HepG2 (cell line): ENCODE results near the gene HMGCS2. TPM values are rescaled to one million over a fixed set of nuclear protein-coding genes. Genes with fewer than 3 reads are reported as not detected.

Source experiments
- ARNT ChIP-seq: fragments of 450-650 bp; IDR thresholded peaks from 2 replicates; pipeline ENCODE4 v1.6.1; 2017
- CREM ChIP-seq, 2 experiments: sonication (generic) in 1 of 2; formaldehyde crosslinking in 1 of 2; IDR thresholded peaks; 2 replicates each; pipeline versions ENCODE4 v1.4.0 to v1.6.1; 2016 to 2020; ENCODE audit warnings: antibody characterized with exemption in 1 of 2, mild to moderate bottlenecking in 1 of 2, missing genetic modification reagents in 1 of 2
- KDM3A ChIP-seq: IDR thresholded peaks from 2 replicates; pipeline ENCODE4 v1.6.1; 2018; ENCODE audit warnings: low read depth, missing compliant biosample characterization
- MED8 ChIP-seq: sonication (generic); formaldehyde crosslinking; IDR thresholded peaks from 2 replicates; pipeline ENCODE4 v1.8.1; 2023; ENCODE audit warnings: mild to moderate bottlenecking, missing genetic modification reagents; ENCODE audit not compliant: insufficient replicate concordance
- NFATC3 ChIP-seq: sonication (generic); formaldehyde crosslinking; IDR thresholded peaks from 2 replicates; pipeline ENCODE4 v1.5.1; 2020; ENCODE audit warnings: mild to moderate bottlenecking, missing genetic modification reagents
- NR1H2 ChIP-seq: sonication (generic); formaldehyde crosslinking; IDR thresholded peaks from 2 replicates; pipeline ENCODE4 v1.8.1; 2022; ENCODE audit warnings: low read depth, missing genetic modification reagents, borderline replicate concordance
- NRL ChIP-seq: sonication (generic); formaldehyde crosslinking; IDR thresholded peaks from 2 replicates; pipeline ENCODE4 v1.5.0; 2020; ENCODE audit warnings: missing genetic modification reagents, mild to moderate bottlenecking, moderate library complexity, borderline replicate concordance
- RORA ChIP-seq: sonication (generic); formaldehyde crosslinking; IDR thresholded peaks from 2 replicates; pipeline ENCODE4 v1.5.0; 2020; ENCODE audit warnings: mild to moderate bottlenecking, missing genetic modification reagents, moderate library complexity
- TBX2 ChIP-seq: sonication (generic); formaldehyde crosslinking; IDR thresholded peaks from 2 replicates; pipeline ENCODE4 v1.5.0; 2020; ENCODE audit warnings: missing genetic modification reagents, mild to moderate bottlenecking, borderline replicate concordance
- TBX3 ChIP-seq: fragments of 450-650 bp; IDR thresholded peaks from 2 replicates; pipeline ENCODE4 v1.6.1; 2017; ENCODE audit warnings: antibody characterized with exemption, mild to moderate bottlenecking, inconsistent platforms, borderline replicate concordance
- ZNF101 ChIP-seq: sonication (generic); formaldehyde crosslinking; IDR thresholded peaks from 2 replicates; pipeline ENCODE4 v1.4.0; 2020; ENCODE audit warnings: mild to moderate bottlenecking, low read depth, missing genetic modification reagents, borderline replicate concordance
- ZNF12 ChIP-seq: sonication (generic); formaldehyde crosslinking; IDR thresholded peaks from 2 replicates; pipeline ENCODE4 v1.5.0; 2020; ENCODE audit warnings: missing genetic modification reagents
- ZNF251 ChIP-seq: sonication (generic); formaldehyde crosslinking; IDR thresholded peaks from 2 replicates; pipeline ENCODE4 v1.9.0; 2021; ENCODE audit warnings: mild to moderate bottlenecking, missing genetic modification reagents
- ZNF335 ChIP-seq: sonication (generic); formaldehyde crosslinking; IDR thresholded peaks from 2 replicates; pipeline ENCODE4 v1.4.0; 2020; ENCODE audit warnings: missing genetic modification reagents
- ZNF460 ChIP-seq: sonication (generic); formaldehyde crosslinking; IDR thresholded peaks from 2 replicates; pipeline ENCODE4 v1.5.1; 2020; ENCODE audit warnings: missing genetic modification reagents, mild to moderate bottlenecking, borderline replicate concordance
- ZNF567 ChIP-seq: sonication (generic); formaldehyde crosslinking; IDR thresholded peaks from 2 replicates; pipeline ENCODE4 v1.8.1; 2023; ENCODE audit warnings: mild to moderate bottlenecking, missing genetic modification reagents, borderline replicate concordance
- ZSCAN9 ChIP-seq: IDR thresholded peaks from 2 replicates; pipeline ENCODE4 v1.6.1; 2016; ENCODE audit warnings: borderline replicate concordance
- polyA plus RNA-seq, 8 experiments: library from polyadenylated mRNA; depleted of rRNA in 3 of 8; stranded (reverse) in 7 of 8; unstranded in 1 of 8; fragments of >200 nt; fragmentation: Illumina TruSeq in 4 of 8; extraction: Trizol in 4 of 8; gene quantifications; 2 replicates each; pipeline versions ENCODE4 v1.2.1 to v1.2.3, GENCODE V29; 2011 to 2016; ENCODE audit warnings: low read depth in 4 of 8, missing spikeins in 1 of 8, mixed read lengths in 1 of 8; ENCODE audit not compliant: insufficient read depth in 1 of 8
- total RNA-seq, 5 experiments: library from RNA; depleted of rRNA; stranded (reverse); fragments of >200 nt; fragmentation: Illumina TruSeq; extraction: Trizol; gene quantifications; 2 replicates each; pipeline ENCODE4 v1.2.3, GENCODE V29; 2016; ENCODE audit warnings: low read depth in 1 of 5
- TF ChIP-seq, protein P1 (sequence below), 2 experiments: sonication (generic) in 1 of 2; formaldehyde crosslinking in 1 of 2; IDR thresholded peaks; 2 replicates each; pipeline versions ENCODE4 v1.6.1 to v1.9.0; 2014 to 2022; ENCODE audit warnings: antibody characterized with exemption in 1 of 2, borderline replicate concordance in 1 of 2, inconsistent platforms in 1 of 2, low read depth in 1 of 2, missing genetic modification reagents in 1 of 2
- TF ChIP-seq, protein P2 (sequence below): sonication (generic); formaldehyde crosslinking; IDR thresholded peaks from 2 replicates; pipeline ENCODE4 v1.4.0; 2020; ENCODE audit warnings: mild to moderate bottlenecking, missing genetic modification reagents

Gene HMGCS2
- total and polyA plus RNA-seq, 2 of the 13 experiments (the other 11 are each of a cell fraction or from before 2014, with no cell fraction given): 0.44 to 1.5 TPM

DNA sequence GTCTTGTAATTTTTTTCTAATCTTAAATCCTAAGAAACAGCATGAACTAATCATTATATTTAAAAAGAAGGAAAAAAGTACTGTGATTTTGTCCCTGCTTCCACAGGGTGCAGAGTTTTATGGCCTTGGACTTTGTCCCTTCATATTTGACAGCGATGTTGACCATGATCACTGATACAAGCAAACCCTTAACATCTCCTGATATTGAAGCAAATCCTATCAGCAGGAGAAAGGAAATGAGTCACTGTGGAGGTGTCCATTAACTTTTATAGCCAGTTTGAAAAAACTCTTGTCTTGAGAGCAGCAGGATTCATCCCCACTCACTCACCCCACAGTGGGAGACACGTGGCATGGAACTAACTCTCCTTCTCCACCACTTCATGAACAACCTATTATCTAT lies 47.7 kb upstream of the HMGCS2 start (continued):
- no peak for TF ChIP-seq NR1H2
- TF ChIP-seq, protein P1, sequence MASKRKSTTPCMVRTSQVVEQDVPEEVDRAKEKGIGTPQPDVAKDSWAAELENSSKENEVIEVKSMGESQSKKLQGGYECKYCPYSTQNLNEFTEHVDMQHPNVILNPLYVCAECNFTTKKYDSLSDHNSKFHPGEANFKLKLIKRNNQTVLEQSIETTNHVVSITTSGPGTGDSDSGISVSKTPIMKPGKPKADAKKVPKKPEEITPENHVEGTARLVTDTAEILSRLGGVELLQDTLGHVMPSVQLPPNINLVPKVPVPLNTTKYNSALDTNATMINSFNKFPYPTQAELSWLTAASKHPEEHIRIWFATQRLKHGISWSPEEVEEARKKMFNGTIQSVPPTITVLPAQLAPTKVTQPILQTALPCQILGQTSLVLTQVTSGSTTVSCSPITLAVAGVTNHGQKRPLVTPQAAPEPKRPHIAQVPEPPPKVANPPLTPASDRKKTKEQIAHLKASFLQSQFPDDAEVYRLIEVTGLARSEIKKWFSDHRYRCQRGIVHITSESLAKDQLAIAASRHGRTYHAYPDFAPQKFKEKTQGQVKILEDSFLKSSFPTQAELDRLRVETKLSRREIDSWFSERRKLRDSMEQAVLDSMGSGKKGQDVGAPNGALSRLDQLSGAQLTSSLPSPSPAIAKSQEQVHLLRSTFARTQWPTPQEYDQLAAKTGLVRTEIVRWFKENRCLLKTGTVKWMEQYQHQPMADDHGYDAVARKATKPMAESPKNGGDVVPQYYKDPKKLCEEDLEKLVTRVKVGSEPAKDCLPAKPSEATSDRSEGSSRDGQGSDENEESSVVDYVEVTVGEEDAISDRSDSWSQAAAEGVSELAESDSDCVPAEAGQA (IDR thresholded peaks at IDR 0.05; ENCODE audit: low read depth): no peak
- TF ChIP-seq, protein P1 (CRISPR knock-in tag; IDR thresholded peaks at IDR 0.05; ENCODE audit: borderline replicate concordance): no peak
- no peak for TF ChIP-seq ZSCAN9 (CRISPR knock-in tag)
- TF ChIP-seq NFATC3 (CRISPR knock-in tag): no peak
- no peak for TF ChIP-seq TBX2
- TF ChIP-seq NRL: no peak
- TF ChIP-seq ZNF567 (CRISPR knock-in tag): no peak
- peak; percentile 63 for TF ChIP-seq CREM (IDR thresholded peaks at IDR 0.05)
- no peak for TF ChIP-seq CREM (CRISPR knock-in tag; IDR thresholded peaks at IDR 0.05)
- TF ChIP-seq TBX3: no peak
- no peak for TF ChIP-seq MED8 (CRISPR knock-in tag)
- no peak for TF ChIP-seq KDM3A
- TF ChIP-seq ZNF12 (CRISPR knock-in tag): no peak
- TF ChIP-seq ARNT: no peak
- no peak for TF ChIP-seq RORA (CRISPR knock-in tag)
- TF ChIP-seq ZNF460 (CRISPR knock-in tag): no peak
- TF ChIP-seq ZNF101: no peak
- TF ChIP-seq ZNF251: no peak
- TF ChIP-seq, protein P2, sequence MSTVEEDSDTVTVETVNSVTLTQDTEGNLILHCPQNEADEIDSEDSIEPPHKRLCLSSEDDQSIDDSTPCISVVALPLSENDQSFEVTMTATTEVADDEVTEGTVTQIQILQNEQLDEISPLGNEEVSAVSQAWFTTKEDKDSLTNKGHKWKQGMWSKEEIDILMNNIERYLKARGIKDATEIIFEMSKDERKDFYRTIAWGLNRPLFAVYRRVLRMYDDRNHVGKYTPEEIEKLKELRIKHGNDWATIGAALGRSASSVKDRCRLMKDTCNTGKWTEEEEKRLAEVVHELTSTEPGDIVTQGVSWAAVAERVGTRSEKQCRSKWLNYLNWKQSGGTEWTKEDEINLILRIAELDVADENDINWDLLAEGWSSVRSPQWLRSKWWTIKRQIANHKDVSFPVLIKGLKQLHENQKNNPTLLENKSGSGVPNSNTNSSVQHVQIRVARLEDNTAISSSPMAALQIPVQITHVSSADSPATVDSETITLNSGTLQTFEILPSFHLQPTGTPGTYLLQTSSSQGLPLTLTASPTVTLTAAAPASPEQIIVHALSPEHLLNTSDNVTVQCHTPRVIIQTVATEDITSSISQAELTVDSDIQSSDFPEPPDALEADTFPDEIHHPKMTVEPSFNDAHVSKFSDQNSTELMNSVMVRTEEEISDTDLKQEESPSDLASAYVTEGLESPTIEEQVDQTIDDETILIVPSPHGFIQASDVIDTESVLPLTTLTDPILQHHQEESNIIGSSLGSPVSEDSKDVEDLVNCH (CRISPR knock-in tag): no peak
- no peak for TF ChIP-seq ZNF335
